HCT116 (cell line): ENCODE data around the gene ARRDC2.

Experiments
- POLR2A ChIP-seq: IDR thresholded peaks from 2 replicates; pipeline ENCODE4 v1.7.0; 2011; ENCODE audit warnings: borderline replicate concordance; ENCODE audit not compliant: insufficient read depth, insufficient read length; ENCODE audit errors: extremely low read depth
- RAD21 ChIP-seq: IDR thresholded peaks from 2 replicates; pipeline ENCODE4 v1.6.1; 2012; ENCODE audit warnings: low read depth, mild to moderate bottlenecking
- TF ChIP-seq, protein P1 (sequence below): IDR thresholded peaks from 2 replicates; pipeline ENCODE4 v1.6.1; 2012
- TF ChIP-seq, protein P2 (sequence below): IDR thresholded peaks from 2 replicates; pipeline ENCODE4 v1.6.1; 2011; ENCODE audit warnings: mild to moderate bottlenecking, low read length, moderate library complexity; ENCODE audit not compliant: insufficient replicate concordance; ENCODE audit errors: extremely low read depth

- TF ChIP-seq, protein P1, sequence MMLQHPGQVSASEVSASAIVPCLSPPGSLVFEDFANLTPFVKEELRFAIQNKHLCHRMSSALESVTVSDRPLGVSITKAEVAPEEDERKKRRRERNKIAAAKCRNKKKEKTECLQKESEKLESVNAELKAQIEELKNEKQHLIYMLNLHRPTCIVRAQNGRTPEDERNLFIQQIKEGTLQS: no peak
- TF ChIP-seq RAD21: no peak
- TF ChIP-seq POLR2A: no peak
- TF ChIP-seq, protein P2, sequence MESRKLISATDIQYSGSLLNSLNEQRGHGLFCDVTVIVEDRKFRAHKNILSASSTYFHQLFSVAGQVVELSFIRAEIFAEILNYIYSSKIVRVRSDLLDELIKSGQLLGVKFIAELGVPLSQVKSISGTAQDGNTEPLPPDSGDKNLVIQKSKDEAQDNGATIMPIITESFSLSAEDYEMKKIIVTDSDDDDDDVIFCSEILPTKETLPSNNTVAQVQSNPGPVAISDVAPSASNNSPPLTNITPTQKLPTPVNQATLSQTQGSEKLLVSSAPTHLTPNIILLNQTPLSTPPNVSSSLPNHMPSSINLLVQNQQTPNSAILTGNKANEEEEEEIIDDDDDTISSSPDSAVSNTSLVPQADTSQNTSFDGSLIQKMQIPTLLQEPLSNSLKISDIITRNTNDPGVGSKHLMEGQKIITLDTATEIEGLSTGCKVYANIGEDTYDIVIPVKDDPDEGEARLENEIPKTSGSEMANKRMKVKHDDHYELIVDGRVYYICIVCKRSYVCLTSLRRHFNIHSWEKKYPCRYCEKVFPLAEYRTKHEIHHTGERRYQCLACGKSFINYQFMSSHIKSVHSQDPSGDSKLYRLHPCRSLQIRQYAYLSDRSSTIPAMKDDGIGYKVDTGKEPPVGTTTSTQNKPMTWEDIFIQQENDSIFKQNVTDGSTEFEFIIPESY: no peak
These were observed 45.7 kb downstream of the ARRDC2 start for GRCh38 chr19:18053576-18054219.
